ENCODE results near the gene C5orf63. TPM values are rescaled to one million over a fixed set of nuclear protein-coding genes. Genes with fewer than 3 reads are reported as not detected.
"Not testable (repeated sequence)": the region's sequence is repeated elsewhere in the genome, so short reads cannot be mapped to it uniquely, and the experiment has no call there.

C5orf63 gene
- total RNA-seq, 4 donors from 2014 or later, result 2.1 to 3.6 (median 3.3) TPM

DNA sequence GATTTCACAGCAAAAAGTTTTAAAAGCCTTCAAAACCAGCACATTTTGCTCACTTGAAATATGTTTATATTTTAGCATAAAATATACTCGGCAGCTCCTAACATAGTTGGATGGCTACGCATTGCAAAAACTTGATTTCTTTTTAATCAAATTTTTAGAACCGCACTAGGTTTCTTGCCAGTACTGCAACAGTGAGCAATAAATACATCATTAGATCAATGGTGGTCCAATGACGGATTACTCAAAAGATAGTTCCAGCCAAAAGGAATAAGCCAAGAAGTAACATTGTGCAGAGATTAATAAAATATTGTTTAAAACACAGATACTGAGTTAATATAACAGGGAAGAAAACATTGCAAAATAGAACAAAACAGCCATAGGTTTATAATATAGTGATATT lies 48.5 kb downstream of the C5orf63 start:
- peaks cover 11 to 28% of the 10 kb centered on the region in 2 donors for H3K4me1 ChIP-seq
- TF ChIP-seq CTCF (IDR thresholded peaks at IDR 0.05 in 4 of 5, conservative IDR thresholded peaks at IDR 0.05 in 1 of 5) (no peak), POLR2A (IDR thresholded peaks at IDR 0.05) (no peak)
- no peaks in the 10 kb centered on the region for H3K9me3 ChIP-seq
- no peak for ATAC-seq
- no peaks in the 10 kb centered on the region for H3K36me3 ChIP-seq
- intact Hi-C loops (cut with DNase I; ENCODE audit: low total_unique reads), result loop anchor here (5.0 kb wide), 2 partner anchors 103 to 163 kb away; no protein-coding TSS in a partner anchor
- no peaks in the 10 kb centered on the region for H3K27me3 ChIP-seq
- H3K4me3 ChIP-seq, result no peak overlapping the region
- no peak for DNase-seq
- in situ Hi-C loops (cut with MboI; ENCODE audit: low sequenced_read_pairs in 4 of 4), result loop anchor here in 1 of 4 donors (25.0 kb wide), 1 partner anchor 163 kb away; no protein-coding TSS in a partner anchor
- H3K27ac ChIP-seq, result no peak overlapping the region

DNA sequence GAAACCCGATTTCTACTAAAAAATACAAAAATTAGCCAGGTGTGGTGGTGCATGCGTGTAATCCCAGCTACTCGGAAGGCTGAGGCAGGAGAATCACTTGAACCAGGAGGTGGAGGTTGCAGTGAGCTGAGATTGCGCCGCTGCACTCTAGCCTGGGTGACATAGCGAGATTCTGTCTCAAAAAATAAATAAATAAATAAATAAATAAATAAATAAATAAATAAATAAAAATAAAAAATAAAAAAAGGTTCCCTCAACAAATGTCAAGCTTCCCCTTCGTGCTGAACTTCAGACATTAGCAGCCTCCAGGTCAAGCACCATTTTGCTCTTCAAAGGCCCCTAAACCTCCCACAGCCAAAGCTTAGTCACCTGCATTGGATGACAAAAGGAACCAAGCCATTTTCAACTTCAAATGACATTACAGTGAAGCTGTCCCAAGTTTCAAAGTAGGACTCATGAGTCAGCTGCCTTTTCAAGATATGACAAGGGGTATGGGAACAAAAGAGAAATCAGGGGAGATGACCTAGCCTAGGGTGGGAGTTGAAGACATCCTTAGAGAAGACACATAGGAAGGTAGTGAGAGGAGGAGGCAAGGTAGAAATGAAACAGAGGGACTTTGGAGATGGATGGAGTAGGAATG lies 49.6 kb downstream of the C5orf63 start:
- in situ Hi-C loops (cut with MboI; ENCODE audit: low sequenced_read_pairs in 4 of 4); DNase-seq; intact Hi-C loops (cut with DNase I; ENCODE audit: low total_unique reads); H3K9me3 ChIP-seq; H3K27me3 ChIP-seq; H3K36me3 ChIP-seq; ATAC-seq; H3K4me3 ChIP-seq: not testable (repeated sequence)
- H3K4me1 ChIP-seq, result peaks cover 8 to 22% of the 10 kb centered on the region in 2 donors
- H3K27ac ChIP-seq, result peak overlapping the region in 1 of 4 donors; percentile 3

- Histone ChIP-seq H3K9me3 (no peaks in the 10 kb centered on the region), H3K27ac (no peak overlapping the region), H3K4me3 (no peak overlapping the region), H3K36me3 (no peaks in the 10 kb centered on the region), H3K27me3 (no peaks in the 10 kb centered on the region), H3K4me1 (peaks cover 6 to 16% of the 10 kb centered on the region in 2 donors)
- intact Hi-C loops (cut with DNase I; ENCODE audit: low total_unique reads), result no loop called here
- DNase-seq (no peak), ATAC-seq (no peak)
- TF ChIP-seq POLR2A (IDR thresholded peaks at IDR 0.05) (no peak), CTCF (IDR thresholded peaks at IDR 0.05 in 4 of 5, conservative IDR thresholded peaks at IDR 0.05 in 1 of 5) (no peak)
- in situ Hi-C loops (cut with MboI; ENCODE audit: low sequenced_read_pairs in 4 of 4), result no loop called here
These were observed 50.5 kb downstream of the C5orf63 start for GRCh38 chr5:127022846-127023245.

GRCh38 chr5:127019928-127020327 lies 53.4 kb downstream of the C5orf63 start:
- intact Hi-C loops (cut with DNase I; ENCODE audit: low total_unique reads), result no loop called here

GRCh38 chr5:127016722-127017121 lies 56.6 kb downstream of the C5orf63 start:
- H3K27ac ChIP-seq; H3K4me3 ChIP-seq; H3K27me3 ChIP-seq; ATAC-seq; DNase-seq; in situ Hi-C loops (cut with MboI; ENCODE audit: low sequenced_read_pairs in 4 of 4); H3K36me3 ChIP-seq; H3K4me1 ChIP-seq; H3K9me3 ChIP-seq; intact Hi-C loops (cut with DNase I; ENCODE audit: low total_unique reads): not testable (repeated sequence)

More at GRCh38 chr5:127019928-127020327, 53.4 kb downstream of the C5orf63 start:
- no peaks in the 10 kb centered on the region for H3K4me1 ChIP-seq
- H3K27ac ChIP-seq, result no peak overlapping the region
- no peaks in the 10 kb centered on the region for H3K27me3 ChIP-seq
- no peaks in the 10 kb centered on the region for H3K9me3 ChIP-seq
- H3K4me3 ChIP-seq, result no peak overlapping the region
- H3K36me3 ChIP-seq, result no peaks in the 10 kb centered on the region
- no peak for ATAC-seq
- TF ChIP-seq POLR2A (IDR thresholded peaks at IDR 0.05), result no peak
- TF ChIP-seq CTCF (IDR thresholded peaks at IDR 0.05 in 4 of 5, conservative IDR thresholded peaks at IDR 0.05 in 1 of 5), result no peak
- in situ Hi-C loops (cut with MboI; ENCODE audit: low sequenced_read_pairs in 4 of 4), result no loop called here
- no peak for DNase-seq

Data from gastrocnemius medialis (tissue), 4 donors.